GM18519 (cell line): Measurements from ENCODE around the gene NOP9.

Experiments used
- ATAC-seq: cut with Tn5 transposase; IDR thresholded peaks from one replicate; pipeline ENCODE4 v1.9.1; 2021; ENCODE audit warnings: mild to moderate bottlenecking, moderate library complexity; ENCODE audit not compliant: unreplicated experiment, low FRiP score

NOP9 gene, protein sequence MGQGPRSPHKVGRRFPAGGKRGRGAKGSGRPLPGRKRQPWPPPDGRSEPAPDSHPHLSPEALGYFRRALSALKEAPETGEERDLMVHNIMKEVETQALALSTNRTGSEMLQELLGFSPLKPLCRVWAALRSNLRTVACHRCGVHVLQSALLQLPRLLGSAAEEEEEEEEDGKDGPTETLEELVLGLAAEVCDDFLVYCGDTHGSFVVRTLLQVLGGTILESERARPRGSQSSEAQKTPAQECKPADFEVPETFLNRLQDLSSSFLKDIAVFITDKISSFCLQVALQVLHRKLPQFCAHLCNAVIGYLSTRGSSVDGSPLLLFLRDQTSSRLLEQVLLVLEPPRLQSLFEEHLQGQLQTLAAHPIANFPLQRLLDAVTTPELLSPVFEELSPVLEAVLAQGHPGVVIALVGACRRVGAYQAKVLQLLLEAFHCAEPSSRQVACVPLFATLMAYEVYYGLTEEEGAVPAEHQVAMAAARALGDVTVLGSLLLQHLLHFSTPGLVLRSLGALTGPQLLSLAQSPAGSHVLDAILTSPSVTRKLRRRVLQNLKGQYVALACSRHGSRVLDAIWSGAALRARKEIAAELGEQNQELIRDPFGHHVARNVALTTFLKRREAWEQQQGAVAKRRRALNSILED

DNA sequence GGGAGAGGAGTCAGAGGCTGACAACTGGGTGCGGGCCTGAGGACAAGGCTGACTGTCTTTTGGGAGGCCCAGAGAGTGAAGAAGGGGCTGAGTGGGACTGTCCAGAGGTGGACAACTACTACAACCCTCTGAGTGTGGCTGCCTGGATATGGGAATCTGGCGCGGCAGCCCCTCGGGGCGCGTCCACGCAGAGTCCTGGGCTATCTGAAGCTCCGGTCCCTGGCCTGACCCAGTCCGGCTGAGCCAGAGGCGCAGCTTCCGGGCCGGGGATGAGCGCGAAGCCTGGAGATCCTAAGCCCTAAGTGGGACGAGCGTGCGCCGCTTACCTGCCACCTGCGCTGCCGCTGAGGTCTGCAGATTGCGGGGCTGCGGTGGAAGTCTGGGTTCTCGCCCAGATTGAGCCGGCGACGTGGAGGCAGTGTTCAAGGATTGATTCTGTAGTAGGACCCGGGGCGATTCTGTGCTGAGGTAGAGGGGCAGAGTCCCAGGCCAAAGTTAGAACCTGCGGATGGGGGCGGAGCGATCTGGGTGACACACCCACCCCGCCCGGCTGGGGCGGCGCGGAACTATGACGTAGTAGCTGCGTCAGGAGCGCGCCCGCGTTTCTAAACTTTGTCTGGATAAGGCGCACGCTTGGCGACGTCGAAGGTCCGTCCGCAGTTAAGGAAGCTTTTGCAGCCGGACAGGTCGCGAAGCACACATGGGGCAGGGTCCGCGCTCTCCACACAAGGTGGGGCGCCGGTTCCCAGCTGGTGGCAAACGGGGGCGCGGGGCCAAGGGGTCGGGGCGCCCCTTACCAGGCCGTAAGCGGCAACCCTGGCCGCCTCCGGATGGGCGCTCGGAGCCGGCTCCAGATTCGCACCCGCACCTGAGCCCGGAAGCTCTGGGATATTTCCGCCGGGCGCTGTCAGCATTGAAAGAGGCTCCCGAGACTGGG lies at the start of gene NOP9, which contains the start of gene DHRS1:
Gene NOP9, plus strand, starts transcription at position 596 of the 937 bp plus-strand sequence. Its CDS starts 105 bp downstream, at position 701.
Gene DHRS1, minus strand, starts transcription at position 526 of the 937 bp plus-strand sequence. CDS start 674 bp downstream, outside the sequence.
- peak; percentile 50 for ATAC-seq

- ATAC-seq, result no peak
Measured at GRCh38 chr14:24250354-24250753, 49.3 kb upstream of the NOP9 start.

DNA sequence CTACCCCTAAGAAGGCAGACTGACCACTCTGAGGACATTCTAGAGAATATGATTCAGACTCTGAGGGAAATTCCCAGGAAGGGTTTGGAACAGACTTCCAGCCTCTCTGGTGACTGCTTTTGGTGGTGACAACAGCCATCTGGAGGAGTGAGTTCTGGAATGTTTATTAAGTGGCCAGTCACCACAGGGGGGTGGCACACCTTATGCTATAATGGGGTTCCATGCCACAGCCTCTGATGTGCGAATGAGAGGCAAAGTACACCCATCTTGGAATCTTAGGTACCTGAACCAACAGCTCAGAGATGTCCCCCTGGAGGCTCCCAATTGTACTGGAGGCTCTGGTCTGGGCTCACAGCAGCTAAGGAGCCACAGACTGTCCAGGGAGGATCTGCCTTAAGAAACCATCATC lies 47.8 kb upstream of the NOP9 start:
- no peak for ATAC-seq

- no peak for ATAC-seq
Measured at GRCh38 chr14:24252289-24253124, 47.1 kb upstream of the NOP9 start.

DNA sequence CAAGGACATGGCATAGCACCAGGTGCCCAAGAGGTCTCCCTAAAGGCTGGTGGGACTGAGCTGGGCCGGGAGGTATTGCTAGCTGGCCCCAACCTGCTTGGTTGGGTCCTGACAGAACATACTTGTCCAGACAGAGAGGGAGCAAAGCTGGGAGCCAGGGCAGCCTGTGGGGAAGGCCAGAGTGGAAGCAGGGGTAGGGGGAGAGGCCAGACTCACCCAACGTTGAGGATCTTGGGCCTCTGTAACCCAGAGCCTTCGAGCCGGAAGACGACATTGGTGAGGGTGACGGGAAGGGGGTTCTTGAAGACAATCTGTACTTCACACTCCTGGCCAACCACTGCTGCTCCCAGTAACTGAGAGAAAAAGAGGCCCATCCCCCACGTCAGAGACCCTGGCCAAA lies 45.7 kb upstream of the NOP9 start:
- ATAC-seq, result no peak

DNA sequence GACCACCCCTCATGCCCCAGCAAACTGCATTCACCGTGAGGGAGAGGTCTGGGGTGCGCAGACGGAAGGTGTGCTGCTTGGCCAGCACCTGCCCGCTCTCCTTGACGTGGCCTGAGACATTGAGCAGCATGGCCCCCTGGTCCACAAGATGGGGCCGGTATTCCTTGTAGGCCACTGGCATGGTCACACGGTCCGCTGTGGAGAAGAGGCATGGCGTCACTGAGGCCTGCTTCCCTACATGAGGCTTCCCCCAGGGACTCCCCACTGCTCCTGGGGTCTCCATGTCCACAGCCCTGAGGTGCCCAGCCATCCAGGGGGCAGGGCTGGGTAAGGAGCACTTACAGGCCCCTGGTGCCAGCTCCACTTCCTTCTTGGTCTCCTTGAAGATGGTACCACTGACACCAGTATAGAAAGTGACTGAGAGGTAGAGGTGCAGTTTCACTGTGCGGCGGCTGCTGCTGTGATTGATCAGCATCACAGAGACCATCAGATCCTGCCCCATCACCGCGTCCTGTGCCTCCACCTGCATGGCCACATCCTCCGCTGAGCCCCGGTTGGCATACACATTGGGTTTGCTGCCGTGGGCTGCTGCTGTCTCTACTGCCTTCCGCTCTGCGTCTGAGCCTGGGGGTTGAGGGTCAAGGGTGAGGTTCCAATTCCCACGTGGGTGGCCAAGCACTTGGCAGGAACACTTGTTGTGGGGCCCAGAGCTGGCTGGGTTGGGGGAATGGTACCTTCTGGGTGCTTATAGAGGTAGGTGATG lies 44.8 kb upstream of the NOP9 start:
- ATAC-seq, result no peak

DNA sequence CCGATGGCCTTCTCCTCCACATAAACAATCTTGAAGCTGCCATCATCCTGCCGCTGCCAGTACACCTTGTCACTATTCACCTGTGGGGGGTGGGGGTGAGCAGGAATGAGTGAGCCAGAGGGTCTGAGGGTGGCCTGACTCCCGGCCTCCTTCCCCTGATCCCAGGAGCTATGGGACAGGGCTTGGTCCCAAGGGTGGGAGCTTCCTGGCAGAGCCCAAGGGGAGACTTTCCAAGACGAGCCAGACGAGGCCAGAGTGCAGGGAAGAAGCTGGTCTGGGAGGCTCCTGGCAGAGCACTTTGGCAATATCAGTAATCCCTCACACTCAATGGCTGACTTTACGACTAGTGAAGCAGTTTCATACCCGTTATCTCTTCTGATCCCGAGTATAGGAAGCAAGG lies 44.2 kb upstream of the NOP9 start:
- no peak for ATAC-seq

DNA sequence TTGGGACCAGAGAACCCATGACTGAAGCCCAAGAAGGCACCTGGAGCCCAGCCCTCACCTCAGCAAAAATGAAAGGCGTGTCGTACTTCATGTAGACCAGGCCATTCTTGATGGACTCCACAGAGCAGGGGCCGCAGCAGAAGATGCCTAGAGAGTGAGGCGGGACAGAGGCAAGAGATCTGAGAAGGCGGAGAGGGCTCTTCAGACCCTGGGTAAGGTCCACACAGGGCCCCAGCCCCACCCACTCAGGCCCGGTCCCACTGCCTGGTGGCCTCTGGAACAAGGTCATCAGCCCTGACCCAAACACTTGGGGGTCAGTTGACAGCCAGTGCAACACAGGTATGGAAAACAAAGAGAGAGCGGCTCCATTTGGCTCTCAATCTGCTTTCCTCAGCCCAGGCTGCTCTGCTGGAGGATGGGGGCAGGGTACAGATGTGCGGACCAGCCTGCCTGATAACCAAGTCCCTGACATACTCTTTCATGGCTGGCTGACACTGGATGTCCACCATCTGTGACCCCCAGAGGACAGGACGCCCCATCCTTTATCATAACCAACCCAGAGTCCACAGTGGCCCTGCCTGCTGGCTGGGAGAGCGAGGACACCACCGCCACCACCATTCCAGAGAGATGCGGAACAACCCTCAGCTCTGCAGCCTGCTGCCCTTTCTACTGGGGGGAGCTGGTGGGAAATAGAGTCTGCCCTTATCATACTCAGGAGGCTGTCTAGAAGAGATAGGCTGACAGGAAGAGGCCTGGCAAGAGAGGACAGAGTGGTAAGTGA lies 43.5 kb upstream of the NOP9 start:
- ATAC-seq, result no peak

DNA sequence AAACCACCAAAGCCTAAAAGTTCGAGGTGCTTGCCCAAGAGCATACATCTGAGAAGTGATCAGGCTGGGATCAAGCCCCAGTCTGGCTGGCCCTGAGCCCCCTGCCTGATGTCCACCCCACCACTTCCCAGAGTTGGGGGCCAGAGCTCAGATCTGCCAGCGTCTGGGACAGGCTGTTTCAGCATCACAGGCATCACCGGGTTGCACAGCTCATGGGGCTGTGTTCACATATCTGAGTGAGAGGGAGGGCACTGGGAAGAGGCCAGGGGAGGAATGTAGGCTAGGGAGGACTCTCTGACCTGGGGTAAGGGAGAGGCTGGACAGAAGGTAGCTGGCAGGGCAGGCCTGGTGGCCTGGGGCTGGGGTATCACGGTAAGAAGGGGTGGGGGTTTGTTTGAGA lies 42.7 kb upstream of the NOP9 start:
- no peak for ATAC-seq

- no peak for ATAC-seq
Measured at GRCh38 chr14:24258119-24258518, 41.5 kb upstream of the NOP9 start.

GRCh38 chr14:24258548-24259265 lies 40.9 kb upstream of the NOP9 start:
- ATAC-seq, result no peak

GRCh38 chr14:24259282-24260025 lies 40.2 kb upstream of the NOP9 start:
- ATAC-seq, result no peak

DNA sequence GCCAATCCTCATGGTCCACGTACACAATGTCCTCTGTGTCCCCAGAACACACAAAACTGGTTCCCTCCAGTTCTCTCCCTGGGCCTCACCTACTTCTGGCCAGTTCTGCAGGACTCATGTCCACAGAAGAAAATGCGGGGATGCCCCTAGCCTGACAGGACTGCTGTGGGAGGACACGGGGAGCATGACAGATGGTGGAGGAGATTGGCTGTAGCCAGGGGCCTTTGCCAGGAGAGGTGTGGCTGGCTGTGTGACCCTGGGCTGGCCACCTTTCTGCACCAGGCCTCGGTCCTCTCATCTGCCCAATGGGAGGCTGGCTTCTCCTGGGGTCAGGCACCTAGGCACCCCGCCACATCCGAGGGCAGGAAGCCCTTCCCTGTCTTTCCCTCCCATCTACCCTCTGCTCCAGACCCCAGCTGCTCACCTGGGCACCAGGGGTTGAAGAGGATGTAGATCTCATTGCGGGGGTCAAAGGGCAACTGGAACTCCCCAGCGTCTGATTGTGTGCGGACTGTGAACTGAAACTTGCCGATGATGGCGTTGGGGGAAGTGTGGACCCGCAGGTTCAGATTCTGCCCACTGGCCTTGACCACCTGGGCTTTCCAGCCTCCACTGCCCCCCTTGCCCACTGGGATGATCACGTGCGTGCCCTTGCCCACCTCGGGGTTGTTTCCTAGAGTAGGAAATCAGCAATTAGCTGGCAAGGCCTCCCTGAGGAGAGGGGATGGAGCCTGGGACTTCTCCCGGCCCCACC lies 39.4 kb upstream of the NOP9 start:
- ATAC-seq, result no peak

DNA sequence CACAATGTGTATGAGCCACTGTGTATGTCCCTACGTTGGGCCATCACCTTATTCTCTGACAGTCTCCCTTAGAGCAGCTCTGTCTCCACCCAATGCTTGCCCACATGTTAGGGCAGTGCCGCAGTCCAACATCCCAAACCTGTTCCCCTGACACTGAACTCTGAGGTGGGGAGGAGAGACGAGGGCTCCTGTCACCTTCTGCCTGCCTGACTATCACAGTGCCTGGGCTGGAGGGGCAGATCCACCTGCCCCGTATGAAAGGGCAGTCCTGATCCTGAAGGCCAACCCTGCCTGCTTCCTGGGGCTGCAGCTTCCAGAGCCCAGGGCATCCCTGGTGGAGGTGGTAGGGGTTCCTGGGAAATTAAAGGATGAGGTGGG lies 38.9 kb upstream of the NOP9 start:
- ATAC-seq, result no peak

DNA sequence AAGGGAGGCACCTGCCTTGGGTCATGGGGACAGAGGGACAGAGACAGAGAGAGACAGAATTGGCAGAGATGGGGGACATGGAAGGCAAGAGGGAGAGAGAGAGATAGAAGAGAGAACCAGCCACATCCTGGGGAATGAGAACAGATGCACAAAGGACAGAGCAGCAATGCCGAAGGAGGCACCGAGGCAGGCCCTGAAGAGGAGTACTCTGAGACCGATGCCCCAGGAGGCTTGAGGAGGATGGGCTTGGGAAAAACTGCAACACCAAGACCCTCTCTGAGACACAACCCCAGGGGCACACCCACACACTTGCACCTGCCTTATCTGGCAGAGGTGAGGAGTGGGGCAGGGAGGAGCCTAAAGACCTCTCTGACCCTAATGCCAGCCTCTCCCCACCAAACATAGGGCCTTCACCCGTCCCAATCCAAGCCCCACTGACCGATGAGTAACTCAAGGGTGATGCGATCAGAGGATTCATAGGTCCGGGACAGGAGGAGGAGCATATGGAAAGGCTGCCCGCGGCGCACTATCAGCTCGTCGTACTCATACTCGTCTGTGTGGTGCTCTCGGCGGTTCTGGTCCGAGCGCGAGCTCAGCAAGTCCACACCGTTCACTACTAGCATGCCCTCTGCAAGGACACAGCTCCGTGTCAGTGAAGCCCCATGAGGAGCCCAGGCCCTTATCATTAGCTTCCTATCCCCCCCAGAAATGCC lies 38.2 kb upstream of the NOP9 start:
- no peak for ATAC-seq

DNA sequence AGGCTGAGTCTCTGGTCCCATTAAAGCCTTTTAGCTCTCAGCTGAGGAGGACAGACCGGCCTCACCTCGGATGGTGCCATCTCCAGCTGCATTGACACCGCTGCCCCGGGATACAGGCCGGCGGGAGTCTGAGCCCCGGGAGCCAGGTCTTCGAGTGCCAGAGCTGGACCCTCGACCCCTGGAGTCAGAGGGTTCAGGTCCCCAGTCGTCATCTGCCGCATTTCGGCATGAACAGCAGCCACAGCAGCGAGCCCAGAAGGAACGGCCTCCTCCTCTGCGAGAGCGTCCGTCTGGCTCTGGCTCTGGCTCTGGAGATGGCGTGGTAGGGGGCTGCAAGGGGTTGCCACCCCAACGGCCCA lies 37.7 kb upstream of the NOP9 start:
- no peak for ATAC-seq
